A549 (cell line): ENCODE measurements around the gene ATP13A5.

Experiments used
- CBX2 ChIP-seq: fragments of 200-600 bp; sonication (generic); IDR thresholded peaks from 2 replicates; pipeline ENCODE4 v1.6.1; 2016; ENCODE audit warnings: low read depth, mild to moderate bottlenecking, borderline replicate concordance
- CBX8 ChIP-seq: fragments of 200-600 bp; sonication (generic); IDR thresholded peaks from 2 replicates; pipeline ENCODE4 v1.6.1; 2016
- CHD2 ChIP-seq: fragments of 150-350 bp; IDR thresholded peaks from 2 replicates; pipeline ENCODE4 v1.6.1; 2014; ENCODE audit warnings: low read length; ENCODE audit not compliant: partially characterized antibody
- EP300 ChIP-seq, 2 experiments: fragments of >200 bp; sonication (Bioruptor Twin); formaldehyde crosslinking; IDR thresholded peaks; 2 replicates in 1 of 2; 3 replicates in 1 of 2; pipeline ENCODE4 v1.6.1; 2016 to 2017
- ESRRA ChIP-seq: fragments of 150-350 bp; IDR thresholded peaks from 2 replicates; pipeline ENCODE4 v1.6.1; 2014; ENCODE audit warnings: mild to moderate bottlenecking, low read length, borderline replicate concordance
- HDAC2 ChIP-seq: fragments of 200-600 bp; sonication (generic); IDR thresholded peaks from 2 replicates; pipeline ENCODE4 v1.6.1; 2016
- JUN ChIP-seq, 2 experiments: fragments of >200 bp; sonication (Bioruptor Twin); formaldehyde crosslinking; IDR thresholded peaks; 2 replicates in 1 of 2; 3 replicates in 1 of 2; pipeline ENCODE4 v1.6.1; 2016 to 2017
- MYC ChIP-seq: IDR thresholded peaks from 2 replicates; pipeline ENCODE4 v1.6.1; 2012; ENCODE audit warnings: mild to moderate bottlenecking, inconsistent platforms, low read length, improper control_type of control experiment, borderline replicate concordance
- PHF8 ChIP-seq: fragments of 200-600 bp; sonication (generic); IDR thresholded peaks from 2 replicates; pipeline ENCODE4 v1.6.1; 2016; ENCODE audit warnings: low read depth, mild to moderate bottlenecking, antibody characterized with exemption, moderate library complexity, borderline replicate concordance
- SMC3 ChIP-seq: fragments of >200 bp; sonication (Bioruptor Twin); formaldehyde crosslinking; IDR thresholded peaks from 3 replicates; pipeline ENCODE4 v1.6.1; 2018; ENCODE audit warnings: inconsistent platforms
- ZNF302 ChIP-seq: fragments of 250-450 bp; sonication (Bioruptor Pico); IDR thresholded peaks from 2 replicates; pipeline ENCODE4 v1.9.0; 2021; ENCODE audit warnings: inconsistent platforms, mild to moderate bottlenecking, moderate library complexity
- TF ChIP-seq, protein P1 (sequence below): fragments of 450-650 bp; IDR thresholded peaks from 2 replicates; pipeline ENCODE4 v1.6.1; 2014; ENCODE audit warnings: antibody characterized with exemption
- TF ChIP-seq, protein P2 (sequence below): fragments of >200 bp; sonication (Bioruptor Twin); formaldehyde crosslinking; IDR thresholded peaks from 3 replicates; pipeline ENCODE4 v1.5.1; 2016
- TF ChIP-seq, protein P3 (sequence below): IDR thresholded peaks from 2 replicates; pipeline ENCODE4 v1.6.1; 2012

DNA sequence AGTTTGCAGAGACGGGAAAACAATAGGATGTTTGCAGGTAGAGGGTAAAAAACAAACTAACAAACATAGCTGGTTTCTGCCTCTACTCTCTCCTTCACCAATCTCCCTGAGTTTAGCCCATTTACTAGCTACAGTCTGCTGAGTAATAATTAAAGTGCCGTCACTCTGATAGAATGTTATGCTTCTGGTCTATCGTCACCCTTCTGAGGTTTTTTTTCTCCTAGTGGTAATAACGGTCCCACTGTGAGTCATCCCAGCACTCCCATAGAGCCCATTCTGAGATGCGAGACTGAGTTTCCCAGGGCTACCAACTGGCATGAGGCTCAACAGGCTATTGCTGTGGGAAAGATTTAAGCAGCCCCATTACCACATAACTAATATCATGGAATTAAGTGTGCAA lies 81.1 kb downstream of the ATP13A5 start:
- TF ChIP-seq HDAC2 (no peak), ZNF302 (CRISPR knock-in tag) (no peak), MYC (no peak), ESRRA (no peak), CBX8 (no peak), EP300 (IDR thresholded peaks at IDR 0.05) (no peak), SMC3 (no peak), JUN (IDR thresholded peaks at IDR 0.05) (no peak), CBX2 (no peak), PHF8 (no peak), CHD2 (no peak)
- TF ChIP-seq, protein P1, sequence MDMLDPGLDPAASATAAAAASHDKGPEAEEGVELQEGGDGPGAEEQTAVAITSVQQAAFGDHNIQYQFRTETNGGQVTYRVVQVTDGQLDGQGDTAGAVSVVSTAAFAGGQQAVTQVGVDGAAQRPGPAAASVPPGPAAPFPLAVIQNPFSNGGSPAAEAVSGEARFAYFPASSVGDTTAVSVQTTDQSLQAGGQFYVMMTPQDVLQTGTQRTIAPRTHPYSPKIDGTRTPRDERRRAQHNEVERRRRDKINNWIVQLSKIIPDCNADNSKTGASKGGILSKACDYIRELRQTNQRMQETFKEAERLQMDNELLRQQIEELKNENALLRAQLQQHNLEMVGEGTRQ, result no peak
- TF ChIP-seq, protein P2, sequence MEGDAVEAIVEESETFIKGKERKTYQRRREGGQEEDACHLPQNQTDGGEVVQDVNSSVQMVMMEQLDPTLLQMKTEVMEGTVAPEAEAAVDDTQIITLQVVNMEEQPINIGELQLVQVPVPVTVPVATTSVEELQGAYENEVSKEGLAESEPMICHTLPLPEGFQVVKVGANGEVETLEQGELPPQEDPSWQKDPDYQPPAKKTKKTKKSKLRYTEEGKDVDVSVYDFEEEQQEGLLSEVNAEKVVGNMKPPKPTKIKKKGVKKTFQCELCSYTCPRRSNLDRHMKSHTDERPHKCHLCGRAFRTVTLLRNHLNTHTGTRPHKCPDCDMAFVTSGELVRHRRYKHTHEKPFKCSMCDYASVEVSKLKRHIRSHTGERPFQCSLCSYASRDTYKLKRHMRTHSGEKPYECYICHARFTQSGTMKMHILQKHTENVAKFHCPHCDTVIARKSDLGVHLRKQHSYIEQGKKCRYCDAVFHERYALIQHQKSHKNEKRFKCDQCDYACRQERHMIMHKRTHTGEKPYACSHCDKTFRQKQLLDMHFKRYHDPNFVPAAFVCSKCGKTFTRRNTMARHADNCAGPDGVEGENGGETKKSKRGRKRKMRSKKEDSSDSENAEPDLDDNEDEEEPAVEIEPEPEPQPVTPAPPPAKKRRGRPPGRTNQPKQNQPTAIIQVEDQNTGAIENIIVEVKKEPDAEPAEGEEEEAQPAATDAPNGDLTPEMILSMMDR, result no peak
- TF ChIP-seq, protein P3, sequence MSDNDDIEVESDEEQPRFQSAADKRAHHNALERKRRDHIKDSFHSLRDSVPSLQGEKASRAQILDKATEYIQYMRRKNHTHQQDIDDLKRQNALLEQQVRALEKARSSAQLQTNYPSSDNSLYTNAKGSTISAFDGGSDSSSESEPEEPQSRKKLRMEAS, result no peak
